GM12872 (cell line): ENCODE data around the gene PHF24.
A peak's percentile ranks its signal among the peaks of the same experiment; 100 is the strongest.

ENCODE experiments used
- TF ChIP-seq, protein P1 (sequence below): IDR thresholded peaks from 3 replicates; pipeline ENCODE4 v1.5.1; 2011; ENCODE audit warnings: low read depth, mild to moderate bottlenecking, low read length, moderate library complexity; ENCODE audit not compliant: insufficient read depth

Gene PHF24

DNA sequence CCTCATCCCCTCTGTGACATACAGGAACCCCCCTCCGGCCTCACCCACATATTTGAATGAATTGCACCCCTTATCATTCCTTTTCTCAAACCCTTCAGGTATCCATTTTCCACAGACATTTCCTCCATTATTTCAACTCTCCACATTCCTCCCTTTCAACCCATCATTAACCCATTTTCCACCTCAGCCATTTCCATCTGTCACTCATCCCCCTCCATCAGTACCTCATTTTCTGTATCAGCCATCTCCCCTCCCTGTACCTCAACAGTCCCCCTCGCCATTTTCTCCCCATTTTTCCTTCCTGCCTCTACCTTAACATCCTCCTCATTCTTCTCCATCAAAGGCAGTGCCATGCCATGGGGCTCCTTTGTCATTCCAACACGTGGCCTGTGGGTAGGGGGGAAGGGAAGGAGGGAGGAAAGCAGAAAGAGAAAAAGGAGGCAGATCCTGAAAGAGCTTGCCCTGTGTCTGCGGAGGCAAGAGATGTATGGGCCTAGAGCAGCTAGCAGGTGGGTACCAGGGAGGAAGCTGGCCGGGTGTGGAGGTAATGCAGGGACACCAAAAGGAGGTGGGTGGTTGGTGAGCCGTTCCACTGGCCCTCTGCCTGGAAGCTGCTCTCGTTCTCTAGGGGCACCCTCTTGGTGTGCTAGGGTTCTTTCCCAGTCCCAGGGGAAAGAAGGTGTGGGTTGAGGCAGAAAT, 33.0 kb downstream of the PHF24 start:
- TF ChIP-seq, protein P1, sequence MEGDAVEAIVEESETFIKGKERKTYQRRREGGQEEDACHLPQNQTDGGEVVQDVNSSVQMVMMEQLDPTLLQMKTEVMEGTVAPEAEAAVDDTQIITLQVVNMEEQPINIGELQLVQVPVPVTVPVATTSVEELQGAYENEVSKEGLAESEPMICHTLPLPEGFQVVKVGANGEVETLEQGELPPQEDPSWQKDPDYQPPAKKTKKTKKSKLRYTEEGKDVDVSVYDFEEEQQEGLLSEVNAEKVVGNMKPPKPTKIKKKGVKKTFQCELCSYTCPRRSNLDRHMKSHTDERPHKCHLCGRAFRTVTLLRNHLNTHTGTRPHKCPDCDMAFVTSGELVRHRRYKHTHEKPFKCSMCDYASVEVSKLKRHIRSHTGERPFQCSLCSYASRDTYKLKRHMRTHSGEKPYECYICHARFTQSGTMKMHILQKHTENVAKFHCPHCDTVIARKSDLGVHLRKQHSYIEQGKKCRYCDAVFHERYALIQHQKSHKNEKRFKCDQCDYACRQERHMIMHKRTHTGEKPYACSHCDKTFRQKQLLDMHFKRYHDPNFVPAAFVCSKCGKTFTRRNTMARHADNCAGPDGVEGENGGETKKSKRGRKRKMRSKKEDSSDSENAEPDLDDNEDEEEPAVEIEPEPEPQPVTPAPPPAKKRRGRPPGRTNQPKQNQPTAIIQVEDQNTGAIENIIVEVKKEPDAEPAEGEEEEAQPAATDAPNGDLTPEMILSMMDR = no peak

- TF ChIP-seq, protein P1 = peak; percentile 49
These were observed 33.7 kb downstream of the PHF24 start for GRCh38 chr9:34991607-34992375.

DNA sequence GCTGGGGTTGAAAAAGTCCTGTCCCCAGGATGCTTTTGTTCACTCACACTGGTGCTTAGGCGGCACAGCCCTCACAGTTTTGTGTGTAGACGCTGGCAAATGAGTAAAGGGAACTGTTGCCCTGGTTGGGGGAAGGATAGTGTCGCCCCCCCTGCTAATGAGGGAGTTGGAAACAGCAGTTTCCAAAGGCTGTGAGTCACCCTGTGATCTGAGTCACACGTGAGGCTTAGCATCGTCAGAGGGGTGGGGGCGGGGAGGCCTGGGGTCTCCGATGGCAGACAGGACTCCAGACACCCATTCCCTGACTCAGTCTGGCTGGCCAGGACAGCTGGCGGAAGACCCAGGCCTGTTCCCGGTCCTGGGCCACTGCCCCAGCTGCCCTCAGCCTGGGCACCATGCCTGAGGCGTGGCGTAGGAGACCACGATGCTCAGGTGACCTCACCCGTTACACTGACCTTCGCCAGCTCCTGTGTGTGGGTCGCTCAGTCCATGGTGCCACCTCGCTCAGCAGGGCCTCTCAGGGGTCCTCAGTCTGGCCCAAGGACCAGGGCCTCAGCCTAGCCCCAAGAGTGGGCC, 34.4 kb downstream of the PHF24 start:
- TF ChIP-seq, protein P1 = no peak

DNA sequence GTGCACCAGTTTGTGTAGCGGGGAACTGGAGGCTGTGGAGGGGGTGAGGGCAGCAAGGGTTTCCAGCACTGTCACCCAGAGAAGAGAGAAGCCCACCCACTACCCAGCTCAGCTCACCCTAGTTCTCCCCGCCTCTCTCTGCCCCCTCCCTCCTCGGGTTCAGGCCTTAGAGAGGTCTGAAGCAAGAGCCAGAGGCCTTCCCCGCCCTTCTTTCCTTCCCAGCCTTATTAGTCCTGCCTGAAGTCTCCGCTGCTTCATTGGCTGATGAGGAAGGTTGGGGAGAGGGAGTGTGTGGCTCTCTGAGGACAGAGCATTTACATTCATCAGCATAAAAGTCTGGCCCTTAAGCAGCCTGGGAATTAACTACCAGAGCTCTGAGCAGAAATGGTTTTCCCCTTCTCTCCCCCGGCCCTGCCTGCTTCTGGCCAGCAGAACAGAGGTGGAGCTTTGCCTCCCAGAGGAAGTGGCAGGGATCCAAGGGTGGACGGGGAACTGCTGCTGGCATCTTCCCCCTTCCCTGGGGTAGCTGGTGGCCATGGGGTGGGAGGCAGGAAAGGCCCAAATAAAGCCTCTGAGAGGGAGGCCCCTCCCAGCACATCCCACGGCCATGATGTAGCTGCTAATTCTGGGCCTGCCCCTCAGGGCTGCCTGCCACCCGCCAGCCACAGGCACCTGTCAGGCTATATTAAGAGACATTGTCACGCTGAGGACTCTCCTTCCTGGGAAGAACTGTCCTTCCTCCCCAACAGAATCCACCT, 35.6 kb downstream of the PHF24 start:
- TF ChIP-seq, protein P1 = no peak

- TF ChIP-seq, protein P1 = peak; percentile 75
These were observed 36.3 kb downstream of the PHF24 start for GRCh38 chr9:34994260-34994899.

DNA sequence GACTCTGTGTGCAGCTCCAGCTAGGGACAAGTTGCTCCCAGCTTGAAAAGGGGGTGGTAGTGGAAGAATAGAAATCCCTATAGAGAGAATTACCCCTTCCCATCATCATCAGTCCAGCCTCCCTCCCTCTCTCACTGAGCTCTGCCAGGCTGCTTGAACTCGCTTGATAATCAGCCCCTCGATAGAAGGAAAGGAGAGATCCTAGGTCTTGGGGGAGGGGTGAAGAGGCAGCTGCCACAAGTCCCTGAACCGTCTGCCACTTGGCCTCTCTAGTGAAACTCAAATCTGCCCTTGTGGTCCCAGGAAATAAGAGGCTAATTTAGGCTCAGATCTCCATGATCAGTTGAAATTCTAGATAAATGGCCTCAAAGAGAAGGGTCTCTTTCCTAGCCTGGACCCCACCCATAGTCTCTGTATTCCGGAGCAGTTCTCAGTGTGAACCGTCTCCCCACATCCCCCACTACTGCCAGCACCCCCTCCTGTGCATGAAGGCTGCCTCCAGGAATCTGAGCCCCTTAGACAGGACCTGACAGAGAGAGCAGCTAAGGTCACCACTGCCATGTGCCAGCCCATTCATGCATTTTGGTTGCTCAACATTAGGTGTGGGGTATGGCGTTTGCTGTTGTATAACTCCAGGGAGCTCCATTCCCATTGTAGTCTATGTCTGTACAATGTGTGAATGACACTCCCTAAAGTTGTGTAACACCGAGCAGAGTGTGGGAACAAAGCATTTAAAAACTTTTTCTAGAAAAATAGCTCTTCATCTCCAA, 37.0 kb downstream of the PHF24 start:
- TF ChIP-seq, protein P1 = no peak
